Esophagus squamous epithelium (tissue), 4 donors: ENCODE data around the gene KCNG2.

Source experiments
- POLR2A ChIP-seq, 4 donors: fragments of 450-650 bp; IDR thresholded peaks; one replicate each; pipeline ENCODE4 v1.6.1; 2017; ENCODE audit warnings: antibody characterized with exemption in 4 of 4, mild to moderate bottlenecking in 4 of 4, moderate library complexity in 3 of 4
- TF ChIP-seq, protein P1 (sequence below), 6 experiments: fragments of 450-650 bp in 4 of 6; fragments of 200-600 bp in 2 of 6; sonication (generic) in 2 of 6; IDR thresholded peaks; one replicate each; pipeline ENCODE4 v1.5.1; 2016 to 2019; ENCODE audit warnings: antibody characterized with exemption in 6 of 6, mild to moderate bottlenecking in 4 of 6, moderate library complexity in 4 of 6

DNA sequence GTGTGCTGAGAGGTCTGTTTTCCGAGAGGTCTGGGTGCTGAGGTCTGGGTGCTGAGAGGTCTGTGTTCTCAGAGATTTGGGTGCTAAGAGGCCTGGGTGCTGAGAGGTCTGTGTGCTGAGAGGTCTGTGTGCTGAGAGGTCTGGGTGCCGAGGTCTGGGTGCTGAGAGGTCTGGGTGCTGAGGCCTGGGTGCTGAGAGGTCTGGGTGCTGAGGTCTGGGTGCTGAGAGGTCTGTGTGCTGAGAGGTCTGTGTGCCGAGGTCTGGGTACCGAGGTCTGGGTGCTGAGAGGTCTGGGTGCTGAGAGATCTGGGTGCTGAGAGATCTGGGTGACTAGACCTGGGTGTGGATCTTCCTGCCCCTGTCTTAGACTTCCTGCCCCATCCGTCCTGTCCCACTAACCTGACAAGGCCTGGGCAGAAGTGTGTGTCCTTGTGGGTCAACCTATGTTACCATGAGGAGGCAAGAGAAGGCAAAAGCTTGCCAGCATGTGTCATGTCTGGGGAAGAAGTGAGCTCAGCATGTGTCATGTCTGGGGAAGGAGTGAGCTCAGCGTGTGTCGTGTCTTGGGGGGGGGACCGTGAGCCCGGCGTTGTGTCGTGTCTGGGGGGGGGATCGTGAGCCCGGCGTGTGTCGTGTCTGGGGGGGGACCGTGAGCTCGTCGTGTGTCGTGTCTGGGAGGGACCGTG, 69.3 kb downstream of the KCNG2 start:
- TF ChIP-seq, protein P1, sequence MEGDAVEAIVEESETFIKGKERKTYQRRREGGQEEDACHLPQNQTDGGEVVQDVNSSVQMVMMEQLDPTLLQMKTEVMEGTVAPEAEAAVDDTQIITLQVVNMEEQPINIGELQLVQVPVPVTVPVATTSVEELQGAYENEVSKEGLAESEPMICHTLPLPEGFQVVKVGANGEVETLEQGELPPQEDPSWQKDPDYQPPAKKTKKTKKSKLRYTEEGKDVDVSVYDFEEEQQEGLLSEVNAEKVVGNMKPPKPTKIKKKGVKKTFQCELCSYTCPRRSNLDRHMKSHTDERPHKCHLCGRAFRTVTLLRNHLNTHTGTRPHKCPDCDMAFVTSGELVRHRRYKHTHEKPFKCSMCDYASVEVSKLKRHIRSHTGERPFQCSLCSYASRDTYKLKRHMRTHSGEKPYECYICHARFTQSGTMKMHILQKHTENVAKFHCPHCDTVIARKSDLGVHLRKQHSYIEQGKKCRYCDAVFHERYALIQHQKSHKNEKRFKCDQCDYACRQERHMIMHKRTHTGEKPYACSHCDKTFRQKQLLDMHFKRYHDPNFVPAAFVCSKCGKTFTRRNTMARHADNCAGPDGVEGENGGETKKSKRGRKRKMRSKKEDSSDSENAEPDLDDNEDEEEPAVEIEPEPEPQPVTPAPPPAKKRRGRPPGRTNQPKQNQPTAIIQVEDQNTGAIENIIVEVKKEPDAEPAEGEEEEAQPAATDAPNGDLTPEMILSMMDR (IDR thresholded peaks at IDR 0.05): no peak
- TF ChIP-seq POLR2A (IDR thresholded peaks at IDR 0.05): no peak
